GM19438 (cell line): ENCODE data around the gene MIPEP.

Experiments used
- ATAC-seq: cut with Tn5 transposase; IDR thresholded peaks from one replicate; pipeline ENCODE4 v1.9.1; 2021; ENCODE audit warnings: low read depth; ENCODE audit not compliant: unreplicated experiment

The MIPEP gene

GRCh38 chr13:23811366-23812062 is 77.7 kb downstream of the MIPEP start:
- ATAC-seq = no peak

DNA sequence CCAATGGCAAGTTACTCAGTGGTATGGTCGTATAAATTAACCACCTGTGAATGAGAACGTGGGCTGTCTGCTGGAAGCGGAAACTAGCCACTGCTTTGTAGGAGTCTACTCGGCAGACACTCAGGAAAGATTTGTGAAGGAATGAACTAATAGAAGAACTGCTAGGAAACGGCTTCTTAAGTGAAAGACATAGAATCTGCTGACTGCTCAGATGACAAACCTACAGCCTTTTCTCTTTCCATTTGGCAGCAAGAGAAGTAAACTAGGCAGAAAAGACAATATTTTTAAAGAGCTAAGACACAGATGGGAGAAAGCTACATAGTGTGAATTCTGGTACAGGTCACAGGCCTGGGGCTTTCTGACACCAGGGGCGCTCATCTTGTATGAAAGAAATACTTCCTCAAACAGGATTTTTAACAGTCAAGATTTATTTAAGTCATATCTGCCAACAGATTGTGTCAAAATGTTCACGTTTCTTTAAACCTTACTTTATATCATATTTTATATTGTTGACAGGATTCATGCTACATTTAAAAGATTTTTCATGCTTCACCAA is 78.4 kb downstream of the MIPEP start:
- ATAC-seq = no peak

DNA sequence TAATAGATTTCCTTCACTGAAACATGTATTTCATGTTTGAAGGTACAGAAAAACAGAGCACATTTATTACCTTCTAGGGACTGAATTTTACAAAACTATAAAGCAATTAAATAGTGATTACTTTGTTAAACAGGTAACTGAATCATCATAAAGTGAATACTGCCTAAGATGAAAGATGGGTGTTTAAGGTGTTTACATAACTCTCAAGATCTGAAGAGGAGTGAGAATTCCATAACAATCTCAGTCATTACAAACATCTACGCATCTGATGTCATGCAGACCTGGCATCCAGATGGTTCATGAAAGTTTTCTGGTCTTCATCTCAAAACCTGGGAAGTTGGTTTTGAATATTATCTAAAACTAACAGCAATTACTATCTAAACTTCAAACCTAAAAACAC is 80.4 kb downstream of the MIPEP start:
- ATAC-seq = no peak

- no peak for ATAC-seq
These were observed 82.2 kb downstream of the MIPEP start for GRCh38 chr13:23806874-23807526.

DNA sequence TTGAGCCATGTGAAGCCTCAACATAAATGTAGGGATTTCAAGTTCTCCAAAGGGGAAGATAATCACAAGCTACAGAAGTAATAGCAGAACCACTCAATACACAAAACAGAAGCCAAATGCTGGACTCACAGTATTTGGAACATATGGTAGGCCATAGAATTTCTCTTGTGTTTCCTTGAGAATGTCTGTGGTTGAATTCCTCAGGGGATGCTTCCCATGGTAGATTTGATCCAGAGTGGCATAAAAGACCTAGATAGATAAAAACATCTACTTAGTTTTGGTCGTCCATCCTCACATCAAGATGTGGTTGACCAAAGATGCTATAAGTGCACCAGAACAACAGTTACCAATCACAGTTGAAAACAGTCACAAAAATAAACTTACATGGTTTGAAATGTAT is 83.4 kb downstream of the MIPEP start:
- ATAC-seq = no peak

GRCh38 chr13:23805122-23805521 is 84.1 kb downstream of the MIPEP start:
- no peak for ATAC-seq

DNA sequence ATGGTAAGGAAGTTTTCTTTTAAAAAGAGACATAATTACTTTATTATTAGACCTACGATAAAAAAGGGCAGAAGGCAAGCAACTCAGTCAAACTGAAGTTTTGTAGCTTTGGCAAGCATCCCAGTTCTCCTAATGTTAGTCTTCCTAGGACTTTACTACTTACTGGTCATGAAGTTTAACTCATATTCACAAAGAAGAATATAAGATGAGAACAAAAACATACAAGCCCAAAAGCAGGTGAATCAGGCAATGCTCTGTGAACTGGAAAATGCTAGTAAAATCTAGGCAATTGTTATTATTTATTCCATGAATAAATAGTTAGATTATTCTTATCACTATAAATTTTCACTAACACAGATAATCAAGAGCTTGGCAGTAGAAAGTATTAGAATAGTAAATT is 85.0 kb downstream of the MIPEP start:
- no peak for ATAC-seq

DNA sequence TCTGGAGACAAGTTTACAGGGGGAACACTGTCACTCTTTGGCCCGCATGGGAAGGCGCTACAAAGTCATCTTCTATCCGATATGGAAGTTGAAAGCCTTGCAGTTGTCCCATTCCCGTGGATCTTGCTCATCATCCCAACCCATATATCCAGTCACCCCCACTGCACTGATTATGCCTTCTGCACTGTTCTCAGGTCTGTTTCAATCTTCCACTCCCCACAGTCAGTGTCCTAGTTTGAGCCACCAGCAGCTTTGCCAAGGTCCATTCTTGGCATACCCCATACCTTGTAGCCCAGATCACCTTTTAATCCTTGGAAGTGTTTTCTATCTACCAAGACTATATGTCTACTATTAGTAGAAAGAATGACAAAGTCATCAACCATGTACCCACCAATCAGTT is 88.1 kb downstream of the MIPEP start:
- ATAC-seq = no peak

DNA sequence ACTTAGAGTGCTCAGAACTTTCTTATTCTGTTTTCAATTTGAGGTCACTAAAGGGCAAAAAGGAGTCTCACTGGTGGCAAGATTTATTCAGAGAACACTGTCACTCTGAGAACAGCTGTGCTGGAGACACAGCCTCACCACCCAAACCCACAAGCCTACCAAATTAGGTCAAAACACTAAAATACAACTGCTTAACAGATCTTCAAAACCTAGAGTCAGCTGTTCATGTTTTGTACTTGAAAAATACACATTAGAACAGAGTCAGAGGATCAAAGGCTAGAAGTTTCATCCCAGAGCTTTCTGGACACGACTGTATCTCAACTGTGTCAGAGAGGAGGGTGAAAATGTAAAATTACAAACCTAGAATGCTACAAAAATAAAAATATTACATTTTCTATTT is 89.3 kb downstream of the MIPEP start:
- ATAC-seq = peak; percentile 77

- ATAC-seq = no peak
These were observed 91.8 kb downstream of the MIPEP start for GRCh38 chr13:23797276-23797903.

GRCh38 chr13:23796551-23796950 is 92.6 kb downstream of the MIPEP start:
- ATAC-seq = no peak

DNA sequence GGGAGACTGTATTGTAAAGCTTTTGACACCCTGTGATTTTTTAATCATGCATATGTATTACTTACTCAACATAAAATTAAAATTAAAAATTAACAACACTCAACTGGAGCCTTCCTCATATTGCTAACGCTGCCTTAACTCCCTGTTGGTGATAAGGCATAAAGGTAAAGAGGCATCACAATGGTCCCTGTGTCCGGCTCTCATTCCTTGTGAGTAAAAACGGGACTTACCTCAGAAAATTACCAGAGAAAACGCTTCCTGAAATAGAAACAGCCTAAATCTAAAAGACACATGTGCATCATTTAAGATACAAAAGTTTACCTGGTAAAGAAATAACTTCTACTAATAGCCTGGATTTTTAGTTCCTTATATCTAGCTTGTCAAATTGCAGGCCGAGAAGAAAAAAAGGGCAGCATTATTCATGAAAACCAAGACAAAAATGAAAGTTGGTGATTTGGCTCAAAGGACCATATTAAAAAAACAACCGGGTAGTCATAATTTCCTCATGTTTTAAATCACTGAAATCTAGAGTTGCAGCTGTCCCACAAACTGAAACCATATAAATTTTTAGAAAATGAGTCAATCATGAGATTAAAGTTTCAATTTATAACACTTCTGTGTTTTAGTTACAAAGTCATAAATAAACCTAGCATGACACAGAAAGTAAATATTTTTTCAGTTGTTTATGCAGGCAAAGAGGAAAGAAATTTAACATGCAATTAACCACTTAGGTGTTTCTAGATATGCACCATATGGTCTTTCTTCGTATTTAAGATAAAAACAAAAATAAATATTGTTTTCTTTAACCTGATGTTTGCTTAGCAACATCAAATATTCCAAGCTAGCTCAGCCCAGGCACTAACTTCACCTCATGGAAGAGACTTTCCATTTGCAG is 94.7 kb downstream of the MIPEP start:
- ATAC-seq = no peak

- no peak for ATAC-seq
These were observed 95.5 kb downstream of the MIPEP start for GRCh38 chr13:23793711-23794110.

GRCh38 chr13:23792680-23793079 is 96.5 kb downstream of the MIPEP start:
- no peak for ATAC-seq

- ATAC-seq = no peak
These were observed 98.5 kb downstream of the MIPEP start for GRCh38 chr13:23790577-23791170.

DNA sequence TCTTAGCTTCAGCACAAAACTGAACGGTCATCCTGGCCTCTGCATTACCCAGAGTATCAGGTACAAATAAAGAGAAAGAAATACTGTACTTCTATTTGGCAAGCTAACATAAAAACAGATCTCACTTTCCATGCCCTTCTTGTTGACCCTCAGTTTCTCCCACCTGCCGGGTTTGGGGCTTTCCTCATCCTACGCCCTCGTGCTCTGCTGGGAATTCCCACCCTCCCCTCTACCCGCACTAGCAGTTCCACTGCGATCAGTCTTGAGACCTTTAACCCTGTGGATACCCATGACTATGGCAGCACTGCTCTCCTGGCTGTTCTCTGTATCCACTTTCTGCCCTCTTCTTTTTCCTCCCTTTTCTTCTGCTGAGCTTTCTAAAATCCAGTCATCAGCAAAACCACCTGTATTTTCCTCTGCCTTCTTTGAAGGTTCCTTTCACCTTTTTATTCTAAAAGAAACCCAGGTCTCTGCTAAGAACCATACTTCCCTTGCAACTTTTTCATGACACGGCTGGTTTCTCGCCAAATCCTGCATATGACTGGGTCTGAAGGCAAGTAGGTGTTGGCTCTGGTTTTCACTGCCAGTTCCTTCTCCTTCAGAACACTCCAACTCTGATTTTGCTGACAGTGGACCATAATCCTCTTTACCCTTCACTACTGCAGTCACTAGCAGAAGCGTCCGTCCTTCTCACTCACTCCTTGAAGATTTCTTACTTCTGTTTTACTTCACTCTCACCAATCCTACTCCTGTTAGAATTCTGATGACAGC is 99.4 kb downstream of the MIPEP start:
- ATAC-seq = no peak

GRCh38 chr13:23788459-23788858 is 100.7 kb downstream of the MIPEP start:
- ATAC-seq = no peak

DNA sequence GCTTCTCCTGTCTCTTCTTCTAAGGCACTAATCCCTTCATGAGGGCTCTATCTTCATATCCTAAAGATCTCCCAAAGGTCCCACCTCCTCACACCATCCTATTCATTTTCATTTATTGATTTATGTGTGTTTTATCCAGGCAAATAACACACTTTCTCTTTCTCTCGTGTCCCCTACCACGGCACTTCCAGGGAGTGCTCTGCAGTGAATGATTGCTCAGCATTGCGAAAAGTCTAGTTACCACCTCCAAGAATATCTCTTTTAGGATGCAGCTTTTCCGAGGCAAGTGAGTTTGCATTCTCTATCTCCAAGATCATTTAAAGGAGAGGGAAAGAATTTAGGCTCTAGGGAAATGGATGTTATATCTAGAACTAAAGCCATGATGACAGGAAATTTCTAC is 101.7 kb downstream of the MIPEP start:
- ATAC-seq = no peak

DNA sequence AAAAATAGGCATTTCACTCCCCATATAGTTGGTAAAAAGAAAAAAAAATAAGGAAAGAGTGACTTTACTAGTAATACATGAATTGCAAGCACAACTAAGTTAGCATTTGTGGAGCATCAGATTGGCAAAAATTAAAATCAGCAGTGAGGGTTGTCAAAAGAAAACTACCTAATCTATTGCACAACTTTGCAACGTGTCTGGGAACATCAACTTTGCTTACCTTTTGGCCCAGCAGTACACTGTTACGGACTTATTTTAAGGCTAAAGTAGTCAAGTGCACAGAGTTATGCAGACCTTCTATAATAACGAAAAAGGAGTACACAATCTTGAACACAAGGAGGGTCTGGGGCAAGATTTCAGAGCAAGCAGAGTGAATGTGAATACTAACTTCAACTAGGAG is 102.6 kb downstream of the MIPEP start:
- ATAC-seq = no peak

GRCh38 chr13:23778879-23779278 is 110.3 kb downstream of the MIPEP start:
- no peak for ATAC-seq
